Neural progenitor cell (in vitro differentiated cells): Measurements from ENCODE around the gene DYSF.

Source experiments
- EZH2 ChIP-seq: fragments of 200-600 bp; sonication (generic); IDR thresholded peaks from 2 replicates; pipeline ENCODE4 v1.6.1; 2017; ENCODE audit warnings: antibody characterized with exemption, mild to moderate bottlenecking, moderate library complexity
- TF ChIP-seq, protein P1 (sequence below): fragments of 200-600 bp; sonication (generic); IDR thresholded peaks from 2 replicates; pipeline ENCODE4 v1.5.1; 2017; ENCODE audit warnings: antibody characterized with exemption, mild to moderate bottlenecking

DNA sequence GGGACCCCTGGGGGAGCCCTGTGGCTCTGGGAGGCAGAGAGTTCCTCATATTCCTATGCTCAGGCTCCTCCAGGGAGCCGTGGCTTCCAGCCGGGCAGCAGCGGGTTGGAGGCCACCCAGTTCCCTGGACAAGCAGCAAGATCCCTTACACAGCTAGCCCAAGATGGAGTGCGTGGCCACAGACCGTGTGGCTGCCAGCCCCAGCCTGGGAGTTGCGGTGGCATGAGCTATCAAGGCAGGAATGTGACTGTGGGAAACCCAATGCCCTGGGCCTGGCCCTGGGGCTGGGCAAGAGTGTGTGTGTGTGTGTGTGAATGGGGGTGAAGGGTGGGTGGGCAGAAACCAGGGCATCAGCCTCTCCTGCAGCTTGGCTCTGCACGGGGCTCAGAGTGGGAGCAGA lies 130.5 kb downstream of the DYSF start:
- TF ChIP-seq, protein P1, sequence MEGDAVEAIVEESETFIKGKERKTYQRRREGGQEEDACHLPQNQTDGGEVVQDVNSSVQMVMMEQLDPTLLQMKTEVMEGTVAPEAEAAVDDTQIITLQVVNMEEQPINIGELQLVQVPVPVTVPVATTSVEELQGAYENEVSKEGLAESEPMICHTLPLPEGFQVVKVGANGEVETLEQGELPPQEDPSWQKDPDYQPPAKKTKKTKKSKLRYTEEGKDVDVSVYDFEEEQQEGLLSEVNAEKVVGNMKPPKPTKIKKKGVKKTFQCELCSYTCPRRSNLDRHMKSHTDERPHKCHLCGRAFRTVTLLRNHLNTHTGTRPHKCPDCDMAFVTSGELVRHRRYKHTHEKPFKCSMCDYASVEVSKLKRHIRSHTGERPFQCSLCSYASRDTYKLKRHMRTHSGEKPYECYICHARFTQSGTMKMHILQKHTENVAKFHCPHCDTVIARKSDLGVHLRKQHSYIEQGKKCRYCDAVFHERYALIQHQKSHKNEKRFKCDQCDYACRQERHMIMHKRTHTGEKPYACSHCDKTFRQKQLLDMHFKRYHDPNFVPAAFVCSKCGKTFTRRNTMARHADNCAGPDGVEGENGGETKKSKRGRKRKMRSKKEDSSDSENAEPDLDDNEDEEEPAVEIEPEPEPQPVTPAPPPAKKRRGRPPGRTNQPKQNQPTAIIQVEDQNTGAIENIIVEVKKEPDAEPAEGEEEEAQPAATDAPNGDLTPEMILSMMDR, result no peak
- TF ChIP-seq EZH2, result no peak
